Adrenal gland (tissue), 12 donors: ENCODE data around the gene FBLN2. TPM values are rescaled to one million over a fixed set of nuclear protein-coding genes. Genes with fewer than 3 reads are reported as not detected.

Source experiments
- DNase-seq, 7 donors: peaks; one replicate each; pipeline ENCODE4 v3.0.0-alpha.2; 2019 to 2020
- H3K27ac ChIP-seq, 5 donors: fragments of 200-600 bp; sonication (generic) in 4 of 5; 1 replicate in 3 of 5; 2 replicates in 2 of 5; pipeline versions ENCODE4 v1.5.1 to v1.8.0; 2016 to 2020; ENCODE audit warnings: mild to moderate bottlenecking in 1 of 5
- H3K27me3 ChIP-seq: fragments of 200-600 bp; 2 replicates; pipeline ENCODE4 v1.8.0; 2021
- H3K36me3 ChIP-seq, 2 donors: fragments of 200-600 bp; replicated peaks in 1 of 2; 1 replicate in 1 of 2; 2 replicates in 1 of 2; pipeline versions ENCODE4 v1.5.1 to v1.8.0; 2018 to 2022
- H3K4me1 ChIP-seq, 2 donors: fragments of 200-600 bp; replicated peaks in 1 of 2; 1 replicate in 1 of 2; 2 replicates in 1 of 2; pipeline versions ENCODE4 v1.5.1 to v1.8.0; 2018 to 2021
- H3K4me3 ChIP-seq, 4 donors: fragments of 200-600 bp; sonication (generic) in 3 of 4; one replicate each; pipeline ENCODE4 v1.5.1; 2016 to 2018
- H3K9me3 ChIP-seq, 3 donors: fragments of 200-600 bp; sonication (generic) in 1 of 3; replicated peaks in 1 of 3; 1 replicate in 2 of 3; 2 replicates in 1 of 3; pipeline versions ENCODE4 v1.5.1 to v1.8.0; 2016 to 2021
- CTCF ChIP-seq, 6 experiments: fragments of 450-650 bp in 4 of 6; fragments of 200-600 bp in 2 of 6; sonication (generic) in 1 of 6; IDR thresholded peaks; 1 replicate in 5 of 6; 2 replicates in 1 of 6; pipeline versions ENCODE4 v1.5.1 to v1.8.0; 2016 to 2021; ENCODE audit warnings: antibody characterized with exemption in 6 of 6, mild to moderate bottlenecking in 2 of 6, moderate library complexity in 1 of 6
- POLR2A ChIP-seq, 2 donors: fragments of 450-650 bp; IDR thresholded peaks; one replicate each; pipeline ENCODE4 v1.6.1; 2017; ENCODE audit warnings: antibody characterized with exemption in 2 of 2, mild to moderate bottlenecking in 2 of 2, moderate library complexity in 1 of 2
- WGBS, 4 donors: extraction: QIAGEN DNeasy Blood & Tissue Kit in 2 of 4; methylation state at CpG; one replicate each; pipeline versions ENCODE4 v1.1.5 to v1.1.7; 2013 to 2017; 5-methylcytosine and 5-hydroxymethylcytosine counted together
- intact Hi-C, 2 donors: fragments of 100-400 bp; cut with DNase I; formaldehyde crosslinking; loops; one replicate each; pipeline versions ENCODE4 v1.14.1 to v1.15.0; 2022 to 2023
- polyA plus RNA-seq, 3 donors: library from polyadenylated mRNA; stranded (reverse); fragments of 200-250 nt in 2 of 3; fragments of 350-450 nt in 1 of 3; fragmentation: Illumina TruSeq in 1 of 3; extraction: RNeasy Lipid Tissue Mini Kit (QIAGEN cat#74804) in 1 of 3; gene quantifications; one replicate each; pipeline ENCODE4 v1.2.3, GENCODE V29; 2013 to 2014
- total RNA-seq, 9 donors: library from RNA; depleted of rRNA in 4 of 9; stranded (reverse); fragments of >200 nt in 4 of 9; fragments of 120-200 nt in 1 of 9; fragmentation: NEBNext Ultra II Directional in 1 of 9; extraction: Animal tissue kit (Norgen Biotek cat#: 25700) in 1 of 9; gene quantifications; one replicate each; pipeline versions ENCODE4 v1.1.0 to v1.2.4, GENCODE V29; 2013 to 2023
- donor health status: healthy with polysubstance abuse.
- donor health status: Bipolar disorder and iron deficiency.
- donor health status: DM: yes; HTN: yes; CAD: no.
- donor health status: DM: no; HTN: no; CAD: no.
- donor health status: DM: no; HTN: no; CAD: no.
- donor health status: DM: yes; HTN: yes; CAD: no.

The FBLN2 gene
- total and polyA plus RNA-seq, 12 donors: 1.8 to 31.5 (median 7.0) TPM

GRCh38 chr3:13651775-13652428, 103.0 kb downstream of the FBLN2 start:
- peaks cover 22% of the 10 kb centered on the region for H3K27me3 ChIP-seq
- 76 to 92% (median 87%) methylated on average over 11 to 12 of the region's 12 CpGs for WGBS, 4 donors
- intact Hi-C loops: loop anchor here (2.0 to 10.0 kb wide), 3 partner anchors 157 to 567 kb away; no protein-coding TSS in a partner anchor
- TF ChIP-seq POLR2A (IDR thresholded peaks at IDR 0.05): no peak
- TF ChIP-seq CTCF (IDR thresholded peaks at IDR 0.05): no peak
- H3K9me3 ChIP-seq: no peaks in the 10 kb centered on the region
- H3K27ac ChIP-seq: no peak overlapping the region
- no peaks in the 10 kb centered on the region for H3K36me3 ChIP-seq
- H3K4me1 ChIP-seq: no peaks in the 10 kb centered on the region
- H3K4me3 ChIP-seq: no peak overlapping the region
- DNase-seq: no peak

GRCh38 chr3:13652728-13653127, 103.8 kb downstream of the FBLN2 start:
- Histone ChIP-seq H3K27ac (no peak overlapping the region), H3K9me3 (no peaks in the 10 kb centered on the region), H3K4me1 (no peaks in the 10 kb centered on the region), H3K4me3 (no peak overlapping the region), H3K36me3 (no peaks in the 10 kb centered on the region), H3K27me3 (peaks cover 22% of the 10 kb centered on the region)
- no peak for TF ChIP-seq CTCF (IDR thresholded peaks at IDR 0.05)
- no peak for TF ChIP-seq POLR2A (IDR thresholded peaks at IDR 0.05)
- WGBS, 4 donors: 21 to 49% (median 42%) methylated on average over 2 to 4 of the region's 4 CpGs; no CpG with 5 or more reads in 1 of the 4 donors
- intact Hi-C loops: loop anchor here (5.0 to 10.0 kb wide), 2 partner anchors 560 to 568 kb away; no protein-coding TSS in a partner anchor
- no peak for DNase-seq

- peaks cover 28% of the 10 kb centered on the region for H3K27me3 ChIP-seq
- H3K4me1 ChIP-seq: no peaks in the 10 kb centered on the region
- no peaks in the 10 kb centered on the region for H3K36me3 ChIP-seq
- 83 to 85% (median 85%) methylated on average over 20 of the region's 20 CpGs for WGBS, 4 donors
- no peaks in the 10 kb centered on the region for H3K9me3 ChIP-seq
- intact Hi-C loops: loop anchor here (5.0 to 10.0 kb wide), 2 partner anchors 561 to 569 kb away; no protein-coding TSS in a partner anchor
- no peak for TF ChIP-seq CTCF (IDR thresholded peaks at IDR 0.05)
- no peak for TF ChIP-seq POLR2A (IDR thresholded peaks at IDR 0.05)
- H3K27ac ChIP-seq: no peak overlapping the region
- DNase-seq: no peak
- no peak overlapping the region for H3K4me3 ChIP-seq
Measured at GRCh38 chr3:13653631-13654279, 104.8 kb downstream of the FBLN2 start.

- Histone ChIP-seq H3K4me1 (no peaks in the 10 kb centered on the region), H3K27ac (no peak overlapping the region), H3K27me3 (peaks cover 28% of the 10 kb centered on the region), H3K36me3 (no peaks in the 10 kb centered on the region), H3K4me3 (no peak overlapping the region), H3K9me3 (no peaks in the 10 kb centered on the region)
- TF ChIP-seq POLR2A (IDR thresholded peaks at IDR 0.05) (no peak), CTCF (IDR thresholded peaks at IDR 0.05) (no peak)
- DNase-seq: no peak
- WGBS, 4 donors: 62 to 76% (median 70%) methylated on average over 8 to 15 of the region's 15 CpGs
- intact Hi-C loops: loop anchor here (5.0 to 10.0 kb wide), 3 partner anchors 228 to 570 kb away; partner anchors contain the start of gene WNT7A (in 2 of the 2)
Measured at GRCh38 chr3:13654330-13655060, 105.6 kb downstream of the FBLN2 start.
